Sigmoid colon (tissue), 7 donors: ENCODE measurements around the gene OR8D1. TPM values are rescaled to one million over a fixed set of nuclear protein-coding genes. Genes with fewer than 3 reads are reported as not detected.
"Not testable (repeated sequence)": the region's sequence is repeated elsewhere in the genome, so short reads cannot be mapped to it uniquely, and the experiment has no call there.

Experiments used
- DNase-seq: peaks from one replicate; pipeline ENCODE4 v3.0.0-alpha.2; 2019
- H3K27ac ChIP-seq, 4 donors: fragments of 200-600 bp; sonication (generic); one replicate each; pipeline ENCODE4 v1.5.1; 2016 to 2019; ENCODE audit warnings: mild to moderate bottlenecking in 1 of 4
- H3K27me3 ChIP-seq, 3 donors: fragments of 200-600 bp; sonication (generic); one replicate each; pipeline ENCODE4 v1.5.1; 2019; ENCODE audit warnings: mild to moderate bottlenecking in 1 of 3
- H3K36me3 ChIP-seq, 4 donors: fragments of 200-600 bp; sonication (generic); one replicate each; pipeline ENCODE4 v1.5.1; 2016 to 2019
- H3K4me1 ChIP-seq, 4 donors: fragments of 200-600 bp; sonication (generic); one replicate each; pipeline ENCODE4 v1.5.1; 2017 to 2019
- H3K4me3 ChIP-seq, 4 donors: fragments of 200-600 bp; sonication (generic); one replicate each; pipeline ENCODE4 v1.5.1; 2017 to 2019; ENCODE audit warnings: mild to moderate bottlenecking in 2 of 4, moderate library complexity in 1 of 4
- H3K9me3 ChIP-seq, 4 donors: fragments of 200-600 bp in 3 of 4; sonication (generic) in 3 of 4; one replicate each; pipeline versions ENCODE4 v1.5.1 to v1.6.1; 2013 to 2019
- CTCF ChIP-seq, 4 experiments: fragments of 450-650 bp in 3 of 4; fragments of 200-600 bp in 1 of 4; IDR thresholded peaks; one replicate each; pipeline ENCODE4 v1.5.1; 2016 to 2019; ENCODE audit warnings: antibody characterized with exemption in 4 of 4, mild to moderate bottlenecking in 3 of 4, moderate library complexity in 2 of 4
- EP300 ChIP-seq, 4 donors: sonication (generic); formaldehyde crosslinking; IDR thresholded peaks; one replicate each; pipeline ENCODE4 v1.6.1; 2017; ENCODE audit warnings: antibody characterized with exemption in 4 of 4
- POLR2A ChIP-seq, 2 donors: fragments of 450-650 bp; IDR thresholded peaks; one replicate each; pipeline ENCODE4 v1.6.1; 2016; ENCODE audit warnings: antibody characterized with exemption in 2 of 2, mild to moderate bottlenecking in 2 of 2, moderate library complexity in 2 of 2
- POLR2AphosphoS5 ChIP-seq, 4 donors: sonication (generic); formaldehyde crosslinking; IDR thresholded peaks; one replicate each; pipeline ENCODE4 v1.6.1; 2017; ENCODE audit warnings: antibody characterized with exemption in 4 of 4
- WGBS, 2 donors: extraction: QIAGEN DNeasy Blood & Tissue Kit; methylation state at CpG; one replicate each; pipeline ENCODE4 v1.1.7; 2013; 5-methylcytosine and 5-hydroxymethylcytosine counted together
- intact Hi-C: fragments of 100-400 bp; cut with DNase I; formaldehyde crosslinking; loops from one replicate; pipeline ENCODE4 v1.15.1; 2023
- polyA plus RNA-seq, 3 donors: library from polyadenylated mRNA; stranded (reverse); fragments of 200-250 nt; gene quantifications; one replicate each; pipeline ENCODE4 v1.2.3, GENCODE V29; 2013
- total RNA-seq, 4 donors: library from RNA; depleted of rRNA; stranded (reverse); fragments of >200 nt; gene quantifications; one replicate each; pipeline ENCODE4 v1.1.0, GENCODE V29; 2016
- donor health status: healthy with polysubstance abuse.
- donor health status: Bipolar disorder and iron deficiency.
- donor health status: healthy.

The OR8D1 gene
- total and polyA plus RNA-seq, 7 donors: not detected

- WGBS, 2 donors: 65 to 91% methylated on average over 2 of the region's 2 CpGs
- Histone ChIP-seq H3K4me1 (no peaks in the 10 kb centered on the region), H3K4me3 (no peak overlapping the region), H3K36me3 (no peaks in the 10 kb centered on the region), H3K27ac (no peak overlapping the region), H3K9me3 (no peaks in the 10 kb centered on the region), H3K27me3 (no peaks in the 10 kb centered on the region)
- TF ChIP-seq POLR2AphosphoS5 (IDR thresholded peaks at IDR 0.05) (no peak), CTCF (IDR thresholded peaks at IDR 0.05) (no peak), POLR2A (IDR thresholded peaks at IDR 0.05) (no peak), EP300 (IDR thresholded peaks at IDR 0.05) (no peak)
- intact Hi-C loops: no loop called here
- DNase-seq: no peak
Measured at GRCh38 chr11:124278261-124278660, 35.5 kb downstream of the OR8D1 start.

GRCh38 chr11:124277804-124278203, 35.9 kb downstream of the OR8D1 start:
- no peaks in the 10 kb centered on the region for H3K4me1 ChIP-seq
- no peaks in the 10 kb centered on the region for H3K9me3 ChIP-seq
- no peaks in the 10 kb centered on the region for H3K27me3 ChIP-seq
- intact Hi-C loops: no loop called here
- 58 to 70% methylated on average over 3 of the region's 3 CpGs for WGBS, 2 donors
- no peak for DNase-seq
- no peak overlapping the region for H3K4me3 ChIP-seq
- TF ChIP-seq POLR2AphosphoS5 (IDR thresholded peaks at IDR 0.05) (no peak), POLR2A (IDR thresholded peaks at IDR 0.05) (no peak), CTCF (IDR thresholded peaks at IDR 0.05) (no peak), EP300 (IDR thresholded peaks at IDR 0.05) (no peak)
- H3K36me3 ChIP-seq: no peaks in the 10 kb centered on the region
- no peak overlapping the region for H3K27ac ChIP-seq

- no peak for DNase-seq
- Histone ChIP-seq H3K27ac (no peak overlapping the region), H3K9me3 (no peaks in the 10 kb centered on the region), H3K4me1 (no peaks in the 10 kb centered on the region), H3K27me3 (no peaks in the 10 kb centered on the region), H3K4me3 (no peak overlapping the region), H3K36me3 (no peaks in the 10 kb centered on the region)
- WGBS, 2 donors: 92 to 93% methylated on average over 3 of the region's 3 CpGs
- TF ChIP-seq POLR2AphosphoS5 (IDR thresholded peaks at IDR 0.05) (no peak), CTCF (IDR thresholded peaks at IDR 0.05) (no peak), POLR2A (IDR thresholded peaks at IDR 0.05) (no peak), EP300 (IDR thresholded peaks at IDR 0.05) (no peak)
- intact Hi-C loops: no loop called here
Measured at GRCh38 chr11:124277207-124277606, 36.5 kb downstream of the OR8D1 start.

- no peaks in the 10 kb centered on the region for H3K27me3 ChIP-seq
- 33 to 69% methylated on average over 1 of the region's 1 CpG for WGBS, 2 donors
- no peak for TF ChIP-seq POLR2A (IDR thresholded peaks at IDR 0.05)
- no peak for TF ChIP-seq EP300 (IDR thresholded peaks at IDR 0.05)
- TF ChIP-seq CTCF (IDR thresholded peaks at IDR 0.05): no peak
Measured at GRCh38 chr11:124276081-124276480, 37.7 kb downstream of the OR8D1 start.

GRCh38 chr11:124274000-124274399, 39.7 kb downstream of the OR8D1 start:
- no peaks in the 10 kb centered on the region for H3K4me1 ChIP-seq
- intact Hi-C loops: no loop called here
- H3K27ac ChIP-seq: no peak overlapping the region
- H3K4me3 ChIP-seq: no peak overlapping the region
- no peaks in the 10 kb centered on the region for H3K27me3 ChIP-seq
- TF ChIP-seq POLR2AphosphoS5 (IDR thresholded peaks at IDR 0.05): no peak
- H3K36me3 ChIP-seq: no peaks in the 10 kb centered on the region
- 50 to 85% methylated on average over 2 of the region's 2 CpGs for WGBS, 2 donors
- no peaks in the 10 kb centered on the region for H3K9me3 ChIP-seq
- no peak for DNase-seq

More at GRCh38 chr11:124276081-124276480, 37.7 kb downstream of the OR8D1 start:
- intact Hi-C loops: no loop called here
- no peak for DNase-seq
- H3K9me3 ChIP-seq: no peaks in the 10 kb centered on the region
- no peak overlapping the region for H3K27ac ChIP-seq
- no peaks in the 10 kb centered on the region for H3K4me1 ChIP-seq
- no peaks in the 10 kb centered on the region for H3K36me3 ChIP-seq
- no peak overlapping the region for H3K4me3 ChIP-seq

GRCh38 chr11:124270886-124271285, 42.9 kb downstream of the OR8D1 start:
- 10 to 55% methylated on average over 7 of the region's 7 CpGs for WGBS, 2 donors
- intact Hi-C loops, H3K9me3 ChIP-seq: not testable (repeated sequence)

GRCh38 chr11:124265041-124265440, 48.7 kb downstream of the OR8D1 start:
- intact Hi-C loops, H3K4me1 ChIP-seq: not testable (repeated sequence)
- WGBS, 2 donors: 63 to 69% methylated on average over 4 of the region's 4 CpGs

More at GRCh38 chr11:124270886-124271285, 42.9 kb downstream of the OR8D1 start:
- not testable (repeated sequence) for H3K27ac ChIP-seq, H3K36me3 ChIP-seq, H3K4me3 ChIP-seq, H3K27me3 ChIP-seq, H3K4me1 ChIP-seq, DNase-seq

More at GRCh38 chr11:124265041-124265440, 48.7 kb downstream of the OR8D1 start:
- not testable (repeated sequence) for H3K9me3 ChIP-seq, H3K27me3 ChIP-seq, DNase-seq, H3K36me3 ChIP-seq, H3K27ac ChIP-seq, H3K4me3 ChIP-seq
